HG03097 (cell line): ENCODE data around the gene ATN1.

Experiments used
- ATAC-seq: cut with Tn5 transposase; IDR thresholded peaks from one replicate; pipeline ENCODE4 v1.9.1; 2021; ENCODE audit not compliant: unreplicated experiment, low FRiP score

Gene ATN1

GRCh38 chr12:6966351-6966750 lies 38.6 kb downstream of the ATN1 start:
- no peak for ATAC-seq

DNA sequence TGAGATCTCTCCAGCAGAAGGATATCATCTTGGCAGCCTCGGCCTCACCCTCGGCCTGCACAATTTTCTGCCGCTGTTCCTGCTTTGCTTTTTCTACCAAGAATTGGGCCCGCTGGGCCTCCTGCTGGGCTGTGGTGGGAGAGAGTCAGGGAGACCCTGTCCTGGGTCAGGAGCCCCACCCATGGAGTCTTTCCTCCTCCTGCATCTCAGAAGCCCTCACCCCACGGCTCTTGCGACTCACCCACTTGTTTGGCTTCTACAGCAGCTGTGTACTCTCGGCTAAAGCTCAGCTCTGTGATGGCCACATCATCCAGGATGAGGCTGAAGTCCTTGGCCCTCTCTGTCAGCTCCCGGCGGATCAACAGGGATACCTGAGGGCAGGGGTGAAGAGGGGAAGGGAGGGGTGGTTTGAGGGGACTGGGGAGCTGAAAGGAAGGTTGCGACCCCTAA lies 39.9 kb downstream of the ATN1 start:
- no peak for ATAC-seq

DNA sequence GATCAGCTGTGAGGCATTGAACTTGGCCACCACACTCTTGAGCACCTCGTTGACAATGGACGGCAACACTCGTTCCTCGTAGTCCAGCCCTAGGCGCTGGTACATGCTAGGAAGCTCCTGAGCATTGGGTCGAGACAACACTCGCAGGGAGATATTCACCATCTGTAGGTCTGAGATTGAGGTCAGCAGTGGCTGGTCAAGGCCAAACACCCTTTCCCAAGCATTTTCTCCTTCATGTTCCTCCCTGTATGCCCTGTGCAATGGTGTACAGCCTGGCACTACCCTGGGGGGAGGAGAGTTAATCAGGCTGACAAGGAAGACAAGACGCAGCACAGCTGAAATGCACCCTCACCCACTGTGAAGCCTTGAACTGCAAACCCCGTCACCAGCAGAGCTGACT lies 40.7 kb downstream of the ATN1 start:
- no peak for ATAC-seq

DNA sequence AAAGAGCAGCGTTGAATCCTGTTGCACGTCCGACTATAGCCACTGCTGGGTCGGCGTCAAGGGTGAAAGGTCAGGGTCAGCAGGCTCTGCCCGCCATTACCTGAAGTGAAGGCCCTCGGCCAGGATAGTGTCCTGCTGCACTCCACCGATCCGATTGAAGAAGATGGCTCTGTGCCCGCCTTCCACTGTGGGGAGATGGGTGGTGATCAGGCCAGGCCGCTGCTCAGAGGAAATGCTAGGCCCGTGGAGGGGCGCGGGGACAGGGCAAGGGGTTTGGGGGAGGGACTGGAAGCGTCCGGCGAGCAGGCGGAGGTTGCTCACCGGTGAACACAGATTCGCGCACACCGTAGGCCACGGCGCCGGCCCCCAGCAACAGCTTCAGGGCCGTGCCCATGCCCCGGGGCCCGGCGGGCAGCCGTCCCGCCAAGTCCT lies 42.4 kb downstream of the ATN1 start:
- ATAC-seq: peak; percentile 1

- no peak for ATAC-seq
Measured at GRCh38 chr12:6974180-6974579, 46.4 kb downstream of the ATN1 start.

GRCh38 chr12:6975297-6976032 lies 47.7 kb downstream of the ATN1 start:
- no peak for ATAC-seq

DNA sequence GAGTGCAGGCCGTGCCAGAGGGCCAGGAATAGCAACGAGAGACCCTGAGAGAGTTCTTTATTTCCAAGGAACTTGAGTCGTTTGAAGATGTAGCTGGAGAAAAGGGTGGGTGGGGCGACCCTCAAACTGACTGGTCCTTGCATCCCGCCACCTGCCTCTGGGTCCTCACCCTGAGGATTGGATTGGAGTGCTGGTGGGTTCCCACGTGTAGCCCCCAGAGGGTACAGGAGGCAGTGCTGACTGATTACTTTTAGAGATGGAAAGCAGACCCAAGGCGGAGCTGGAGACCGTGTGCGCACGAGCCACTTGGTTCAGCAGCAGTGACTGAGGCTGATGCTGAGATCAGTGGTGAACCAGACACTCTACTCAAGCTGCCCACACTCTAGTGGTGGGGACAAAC lies 49.9 kb downstream of the ATN1 start:
- no peak for ATAC-seq

GRCh38 chr12:6978188-6978587 lies 50.4 kb downstream of the ATN1 start:
- ATAC-seq: no peak

DNA sequence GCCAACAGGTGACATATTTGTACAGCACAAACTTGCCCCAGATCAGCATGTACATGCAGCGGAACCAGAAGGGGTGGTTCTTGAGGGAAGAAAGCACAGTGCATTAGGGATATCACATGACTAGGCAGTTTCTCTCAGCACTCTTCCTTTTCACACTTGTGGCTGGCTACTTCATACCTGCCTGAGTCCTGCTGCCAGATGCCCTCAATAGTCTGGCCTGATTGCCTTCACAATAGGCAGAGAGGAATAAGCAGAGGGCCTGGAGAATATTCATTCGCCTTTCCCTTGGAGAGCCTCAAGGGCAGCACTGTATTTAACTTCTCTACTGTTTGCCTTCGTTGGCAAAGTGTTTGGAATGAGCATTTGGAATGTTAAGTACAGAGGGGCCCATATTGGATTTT lies 50.9 kb downstream of the ATN1 start:
- no peak for ATAC-seq

GRCh38 chr12:6979021-6979420 lies 51.3 kb downstream of the ATN1 start:
- no peak for ATAC-seq

GRCh38 chr12:6979453-6979852 lies 51.7 kb downstream of the ATN1 start:
- ATAC-seq: no peak

DNA sequence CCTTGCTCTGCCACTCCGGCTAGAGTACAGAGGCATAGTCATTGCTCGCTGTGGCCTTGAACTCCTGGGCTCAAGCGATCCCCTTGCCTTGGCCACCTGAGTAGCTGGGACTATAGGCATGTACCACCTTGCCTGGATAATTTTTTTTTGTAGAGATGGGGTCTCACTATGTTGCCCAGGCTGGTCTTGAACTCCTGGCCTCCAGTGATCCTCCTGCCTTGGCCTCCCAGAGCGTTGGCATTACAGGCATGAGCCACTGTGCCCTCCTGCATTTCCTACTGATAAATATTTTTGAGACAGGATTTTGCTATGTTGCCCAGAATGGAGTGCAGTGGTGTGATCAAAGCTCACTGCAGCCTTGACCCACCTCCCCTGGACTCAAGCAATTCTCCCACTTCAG lies 52.3 kb downstream of the ATN1 start:
- ATAC-seq: no peak

GRCh38 chr12:6980740-6981139 lies 53.0 kb downstream of the ATN1 start:
- ATAC-seq: no peak

DNA sequence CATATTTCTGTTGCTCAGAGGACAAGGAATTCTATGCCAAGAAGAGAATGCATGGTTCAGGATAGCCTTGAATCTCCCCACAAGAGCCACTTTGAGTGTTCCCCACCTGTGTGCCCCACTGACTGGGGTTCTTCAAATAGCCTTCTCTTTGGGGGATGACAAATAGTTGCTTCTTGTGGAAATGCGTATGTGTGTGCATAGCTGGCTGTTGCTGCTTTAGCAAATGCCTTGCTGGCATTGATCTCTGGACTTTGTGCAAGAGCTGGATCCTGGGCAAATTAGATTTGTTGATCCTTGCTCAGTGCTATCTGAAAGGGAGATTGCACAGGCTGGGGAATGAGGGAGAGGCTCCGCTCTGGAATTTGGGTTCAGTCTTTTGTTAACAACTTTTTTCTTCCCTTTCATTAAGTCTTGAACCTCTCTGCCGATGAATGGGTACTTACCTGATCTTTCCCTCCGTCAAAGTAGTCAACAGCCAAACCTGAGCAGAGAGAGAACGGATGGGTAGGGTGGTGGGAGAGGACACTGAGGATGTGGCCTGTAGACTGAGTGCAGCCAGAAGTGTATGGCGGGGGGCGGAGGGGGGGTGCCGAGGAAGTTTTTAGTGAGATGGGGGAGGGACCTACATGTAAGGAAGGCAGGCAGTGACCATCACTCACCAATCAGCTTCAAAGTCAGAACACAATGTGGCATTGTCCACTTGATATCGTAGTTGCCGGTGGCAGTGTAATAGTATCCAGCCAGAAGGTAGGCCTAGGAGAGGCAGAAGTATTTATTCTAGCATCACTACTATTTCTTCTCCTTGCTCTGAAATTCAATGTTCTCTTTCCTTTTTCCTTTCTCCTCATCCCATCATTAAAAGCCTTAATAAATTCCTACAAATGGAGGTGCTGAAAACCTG lies 53.6 kb downstream of the ATN1 start:
- ATAC-seq: no peak

DNA sequence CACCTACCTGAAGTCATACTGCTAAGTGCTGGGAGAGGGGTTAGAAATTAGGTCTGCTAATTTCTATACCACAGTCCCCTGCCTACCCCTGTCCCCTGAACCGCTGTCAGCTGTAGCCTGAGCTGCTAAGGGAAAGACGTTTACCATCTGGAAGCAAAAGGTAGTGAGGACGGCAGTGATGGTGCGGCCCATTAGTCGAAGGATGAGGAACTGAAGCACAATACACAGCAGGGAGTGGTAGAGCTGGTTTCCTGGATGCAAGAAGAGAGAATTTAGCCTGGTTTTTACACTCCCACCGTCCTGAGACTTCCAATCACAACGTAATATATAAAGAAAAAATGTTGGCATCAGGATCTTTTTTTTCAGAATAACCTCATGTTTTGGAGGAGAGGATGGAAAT lies 54.8 kb downstream of the ATN1 start:
- no peak for ATAC-seq

- no peak for ATAC-seq
Measured at GRCh38 chr12:6987956-6988553, 60.3 kb downstream of the ATN1 start.
